Fibroblast of lung (primary cell): ENCODE results near the gene LIMS1.

Experiments
- EZH2 ChIP-seq: IDR thresholded peaks from 2 replicates; pipeline ENCODE4 v1.5.1; 2012; ENCODE audit warnings: low read length, control low read depth, mild to moderate bottlenecking; ENCODE audit errors: missing control alignments
- TF ChIP-seq, protein P1 (sequence below), 2 donors: IDR thresholded peaks in 1 of 2; conservative IDR thresholded peaks in 1 of 2; 1 replicate in 1 of 2; 2 replicates in 1 of 2; pipeline ENCODE4 v1.5.1; 2011 to 2012; ENCODE audit warnings: low read length in 2 of 2, control low read depth in 1 of 2, inconsistent platforms in 1 of 2, low read depth in 1 of 2, mild to moderate bottlenecking in 1 of 2

DNA sequence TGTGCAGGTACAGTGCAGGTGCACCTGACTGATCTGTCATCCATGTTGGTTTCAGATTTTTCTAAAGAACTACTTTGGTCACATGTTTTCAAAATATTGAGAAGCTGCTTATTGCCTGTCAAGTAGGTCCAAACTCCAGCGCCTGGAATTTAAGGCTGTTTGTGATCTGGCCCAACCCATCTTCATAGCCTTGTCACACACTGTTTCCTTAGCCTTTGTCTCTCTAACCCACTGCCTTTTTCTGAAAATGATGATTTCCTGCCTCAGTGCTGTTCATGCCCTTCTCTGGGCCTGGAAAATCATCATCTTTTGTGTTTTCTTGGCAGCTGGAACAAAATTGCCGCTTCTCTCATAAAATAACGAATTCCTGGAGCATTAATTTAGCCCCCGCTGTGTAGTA, 7.2 kb downstream of the LIMS1 start:
- TF ChIP-seq, protein P1, sequence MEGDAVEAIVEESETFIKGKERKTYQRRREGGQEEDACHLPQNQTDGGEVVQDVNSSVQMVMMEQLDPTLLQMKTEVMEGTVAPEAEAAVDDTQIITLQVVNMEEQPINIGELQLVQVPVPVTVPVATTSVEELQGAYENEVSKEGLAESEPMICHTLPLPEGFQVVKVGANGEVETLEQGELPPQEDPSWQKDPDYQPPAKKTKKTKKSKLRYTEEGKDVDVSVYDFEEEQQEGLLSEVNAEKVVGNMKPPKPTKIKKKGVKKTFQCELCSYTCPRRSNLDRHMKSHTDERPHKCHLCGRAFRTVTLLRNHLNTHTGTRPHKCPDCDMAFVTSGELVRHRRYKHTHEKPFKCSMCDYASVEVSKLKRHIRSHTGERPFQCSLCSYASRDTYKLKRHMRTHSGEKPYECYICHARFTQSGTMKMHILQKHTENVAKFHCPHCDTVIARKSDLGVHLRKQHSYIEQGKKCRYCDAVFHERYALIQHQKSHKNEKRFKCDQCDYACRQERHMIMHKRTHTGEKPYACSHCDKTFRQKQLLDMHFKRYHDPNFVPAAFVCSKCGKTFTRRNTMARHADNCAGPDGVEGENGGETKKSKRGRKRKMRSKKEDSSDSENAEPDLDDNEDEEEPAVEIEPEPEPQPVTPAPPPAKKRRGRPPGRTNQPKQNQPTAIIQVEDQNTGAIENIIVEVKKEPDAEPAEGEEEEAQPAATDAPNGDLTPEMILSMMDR (conservative IDR thresholded peaks at IDR 0.05 in 1 of 2, IDR thresholded peaks at IDR 0.05 in 1 of 2; ENCODE audit: low read depth in 1 of 2, low read length in 2 of 2): no peak
- TF ChIP-seq EZH2: no peak
